GM12878 (cell line): ENCODE results near the gene KLHL15. TPM values are rescaled to one million over a fixed set of nuclear protein-coding genes. Genes with fewer than 3 reads are reported as not detected.

ENCODE experiments used
- ATAC-seq: fragments of 200-7000 bp; cut with Tn5 transposase; 3 replicates; pipeline ENCODE4 v1.9.1; 2020; ENCODE audit warnings: mild to moderate bottlenecking, moderate library complexity
- BruUV-seq: library from RNA; stranded (reverse); fragments of 400-500 nt; replicated peaks from 2 replicates; lab custom pipeline; 2021; lab: Mats Ljungman, UMichigan
- CTCF ChIA-PET: fragments of 300-600 bp; sonication (Branson Sonifier 250); formaldehyde crosslinking; extraction: SDS; loops from one replicate; lab custom pipeline; 2021; ENCODE audit warnings: inconsistent platforms; lab: Yijun Ruan, JAX
- POLR2A ChIA-PET: fragments of 350-600 bp; formaldehyde crosslinking; extraction: SDS; loops from one replicate; lab custom pipeline; 2021; ENCODE audit warnings: inconsistent platforms; lab: Charles Lee
- RAD21 ChIA-PET: fragments of 300-600 bp; sonication (Branson Sonifier 250); formaldehyde crosslinking; loops from one replicate; lab custom pipeline; 2023; ENCODE audit warnings: antibody characterized with exemption; ENCODE audit not compliant: unreplicated experiment; lab: Charles Lee
- SMC1A ChIA-PET: fragments of 300-600 bp; sonication (Branson Sonifier 250); formaldehyde crosslinking; loops from one replicate; lab custom pipeline; 2023; ENCODE audit not compliant: unreplicated experiment, uncharacterized antibody; lab: Charles Lee
- DNase-seq: peaks from one replicate; pipeline ENCODE4 v3.0.0-alpha.2; 2011; ENCODE audit warnings: low read depth, low spot score
- FAIRE-seq: peaks from 3 replicates; lab custom pipeline; 2011; peaks lifted over from hg19 to GRCh38; lab: Jason Lieb, UNC
- H2AFZ ChIP-seq: 2 replicates; pipeline ENCODE4 v1.6.0; 2011; ENCODE audit warnings: low read depth, low read length, control low read depth; ENCODE audit not compliant: control insufficient read depth
- H3K27ac ChIP-seq: 2 replicates; pipeline ENCODE4 v1.5.1; 2011; ENCODE audit warnings: control low read depth; ENCODE audit not compliant: control insufficient read depth, insufficient read depth
- H3K27me3 ChIP-seq, 2 experiments: replicated peaks in 1 of 2; 2 replicates each; pipeline versions ENCODE4 v1.6.0 to v1.6.1; 2011; ENCODE audit warnings: low read length in 1 of 2; ENCODE audit not compliant: control insufficient read depth in 2 of 2, insufficient read depth in 2 of 2
- H3K36me3 ChIP-seq, 2 experiments: 2 replicates each; pipeline ENCODE4 v1.5.1; 2011; ENCODE audit warnings: low read length in 1 of 2; ENCODE audit not compliant: control insufficient read depth in 2 of 2, insufficient read depth in 2 of 2
- H3K4me1 ChIP-seq: 2 replicates; pipeline ENCODE4 v1.6.1; 2011; ENCODE audit warnings: mild to moderate bottlenecking, low read length, moderate library complexity, mixed read lengths; ENCODE audit not compliant: control insufficient read depth, insufficient read depth
- H3K4me2 ChIP-seq: 2 replicates; pipeline ENCODE4 v1.6.0; 2011; ENCODE audit warnings: control low read depth; ENCODE audit not compliant: control insufficient read depth, insufficient read depth
- H3K4me3 ChIP-seq: fragments of 200-600 bp; sonication (generic); 2 replicates; pipeline ENCODE4 v1.5.1; 2016
- H3K79me2 ChIP-seq: 2 replicates; pipeline ENCODE4 v1.6.0; 2011; ENCODE audit warnings: low read length; ENCODE audit not compliant: control insufficient read depth, insufficient read depth
- H3K9ac ChIP-seq: 2 replicates; pipeline ENCODE4 v1.8.0; 2011; ENCODE audit warnings: low read length, control low read depth, mixed read lengths; ENCODE audit not compliant: control insufficient read depth, insufficient read depth
- H3K9me3 ChIP-seq: replicated peaks from 3 replicates; pipeline ENCODE4 v1.5.1; 2011; ENCODE audit warnings: mild to moderate bottlenecking, low read length; ENCODE audit not compliant: control insufficient read depth, insufficient read depth
- H4K20me1 ChIP-seq: 2 replicates; pipeline ENCODE4 v1.6.0; 2011; ENCODE audit not compliant: control insufficient read depth, insufficient read depth
- ATF7 ChIP-seq: fragments of 450-650 bp; IDR thresholded peaks from 2 replicates; pipeline ENCODE4 v1.6.1; 2016; ENCODE audit warnings: low read depth, mild to moderate bottlenecking
- BCL3 ChIP-seq: IDR thresholded peaks from 2 replicates; pipeline ENCODE4 v1.6.1; 2011; ENCODE audit warnings: borderline replicate concordance, low read depth, mild to moderate bottlenecking, moderate library complexity, low read length; ENCODE audit not compliant: insufficient read depth, poor library complexity, severe bottlenecking
- CBX5 ChIP-seq: sonication (generic); IDR thresholded peaks from 2 replicates; pipeline ENCODE4 v1.6.1; 2016; ENCODE audit warnings: low read depth, moderate library complexity, mild to moderate bottlenecking, inconsistent platforms
- CHD4 ChIP-seq: fragments of 200-600 bp; sonication (generic); IDR thresholded peaks from 2 replicates; pipeline ENCODE4 v1.6.1; 2016; ENCODE audit warnings: mild to moderate bottlenecking
- GATAD2B ChIP-seq: fragments of 450-650 bp; conservative IDR thresholded peaks from 2 replicates; pipeline ENCODE4 v1.6.1; 2017; ENCODE audit warnings: low read depth, mild to moderate bottlenecking, moderate library complexity
- JUND ChIP-seq: IDR thresholded peaks from 2 replicates; pipeline ENCODE4 v1.6.1; 2012; ENCODE audit warnings: low read depth, mild to moderate bottlenecking, low read length, improper control_type of control experiment, moderate library complexity
- LARP7 ChIP-seq: fragments of 450-650 bp; IDR thresholded peaks from 2 replicates; pipeline ENCODE4 v1.6.1; 2017; ENCODE audit warnings: mild to moderate bottlenecking
- MEF2B ChIP-seq: fragments of 450-650 bp; IDR thresholded peaks from 2 replicates; pipeline ENCODE4 v1.6.1; 2018; ENCODE audit warnings: mild to moderate bottlenecking, moderate library complexity; ENCODE audit not compliant: partially characterized antibody, poor library complexity, severe bottlenecking
- NBN ChIP-seq: fragments of 450-650 bp; IDR thresholded peaks from 2 replicates; pipeline ENCODE4 v1.6.1; 2016
- POLR2A ChIP-seq: IDR thresholded peaks from 2 replicates; pipeline ENCODE4 v1.6.1; 2011; ENCODE audit warnings: low read depth, mild to moderate bottlenecking, low read length
- POU2F2 ChIP-seq: IDR thresholded peaks from 3 replicates; pipeline ENCODE4 v1.6.1; 2011; ENCODE audit warnings: low read depth, mild to moderate bottlenecking, low read length, borderline replicate concordance
- RCOR1 ChIP-seq: conservative IDR thresholded peaks from 2 replicates; pipeline ENCODE4 v1.6.1; 2012; ENCODE audit warnings: low read depth, low read length, improper control_type of control experiment
- whole genome bisulfite sequencing: methylation state at CpG from one replicate; pipeline ENCODE4 v1.1.6; 2016; ENCODE audit warnings: low lambda C conversion rate; ENCODE audit not compliant: insufficient replicate concordance, insufficient coverage; ENCODE audit errors: missing lambda C conversion rate; 5-methylcytosine and 5-hydroxymethylcytosine counted together
- in situ Hi-C: fragments of 300-500 bp; cut with MboI; formaldehyde crosslinking; loops from 9 replicates; pipeline ENCODE4 v1.14.3; 2018; ENCODE audit warnings: mixed read lengths
- intact Hi-C: fragments of 100-400 bp; cut with micrococcal nuclease; formaldehyde crosslinking; loops from one replicate; pipeline ENCODE4 v1.14.2; 2022; ENCODE audit not compliant: unreplicated experiment
- polyA plus RNA-seq, 11 experiments: library from polyadenylated mRNA; depleted of rRNA in 4 of 11; unstranded in 6 of 11; stranded (reverse) in 5 of 11; fragments of >200 nt; fragmentation: Nextera tagmentation in 4 of 11; fragmentation: Illumina TruSeq in 1 of 11; extraction: Ambion mirVana in 4 of 11; extraction: Trizol in 1 of 11; gene quantifications; 1 replicate in 1 of 11; 2 replicates in 10 of 11; pipeline versions ENCODE4 v1.2.1 to v1.2.3, GENCODE V29; 2011 to 2016; ENCODE audit warnings: inconsistent platforms in 2 of 11, missing spikeins in 2 of 11, low read depth in 1 of 11
- total RNA-seq, 4 experiments: library from RNA; depleted of rRNA in 3 of 4; stranded (reverse); fragments of >200 nt in 3 of 4; fragmentation: Illumina TruSeq in 1 of 4; extraction: Trizol in 1 of 4; gene quantifications; 2 replicates each; pipeline versions ENCODE4 v1.2.1 to v1.2.3, GENCODE V29; 2013 to 2021
- TF ChIP-seq, protein P1 (sequence below): fragments of 450-650 bp; conservative IDR thresholded peaks from 2 replicates; pipeline ENCODE4 v1.6.1; 2017; ENCODE audit warnings: mild to moderate bottlenecking, moderate library complexity
- TF ChIP-seq, protein P2 (sequence below): fragments of 450-650 bp; IDR thresholded peaks from 2 replicates; pipeline ENCODE4 v1.6.1; 2017; ENCODE audit warnings: antibody characterized with exemption, mild to moderate bottlenecking, moderate library complexity

The KLHL15 gene
- total and polyA plus RNA-seq, 10 of the 15 experiments (the other 5 are each of a cell fraction or from before 2014, with no cell fraction given), result 1.4 to 7.0 (median 3.7) TPM

DNA sequence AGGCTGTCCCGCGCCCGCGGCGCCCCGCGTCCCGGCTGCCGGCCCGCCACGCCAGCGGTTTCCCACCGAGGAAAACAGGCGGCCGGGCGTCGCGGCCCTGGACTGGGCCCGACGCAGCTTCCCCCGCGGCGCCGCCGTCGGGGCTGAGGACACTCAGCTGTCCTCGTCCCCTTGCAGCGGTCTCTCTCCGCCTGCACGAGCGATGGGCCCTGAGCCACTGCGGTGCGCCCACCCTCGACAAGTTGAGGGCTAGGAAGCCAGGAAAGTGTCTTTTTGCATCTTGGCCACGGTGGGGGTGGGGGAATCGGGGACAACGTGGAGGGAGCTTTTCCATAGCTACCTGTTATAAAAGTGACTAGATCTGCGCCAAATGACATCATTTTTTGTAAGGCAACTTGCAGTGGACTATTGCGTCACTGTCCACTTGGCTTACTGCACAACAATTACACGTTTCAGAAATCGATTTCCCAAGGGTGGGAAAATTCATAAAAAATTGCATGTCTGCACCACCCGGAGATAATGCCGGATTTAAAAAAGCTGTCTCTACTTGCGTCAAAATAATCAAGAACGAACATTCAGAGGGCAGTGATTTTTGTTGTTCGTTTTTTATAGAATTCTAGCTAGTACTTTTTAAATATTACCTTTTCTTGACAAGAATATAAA lies 1.1 kb downstream of the KLHL15 start:
- H3K4me3 ChIP-seq, result peak overlapping the region; percentile 59
- H3K27me3 ChIP-seq, result no peaks in the 10 kb centered on the region; a peak in 1 of 4 replicates
- H3K9me3 ChIP-seq, result no peaks in the 10 kb centered on the region; the same call in 2 of the 3 replicates
- TSS peak; percentile 94 for BruUV-seq
- H3K27ac ChIP-seq, result peak overlapping the region; percentile 78
- peaks cover 39% of the 10 kb centered on the region for H3K79me2 ChIP-seq
- ChIA-PET CTCF (interaction anchor here (0.6 to 2.2 kb wide), 9 partner anchors 13 to 233 kb away, joined by 3 to 20 read pairs (median 4); partner anchors contain the start of genes APOO, CXorf58 and EIF2S3), SMC1A (interaction anchor here (0.5 to 2.0 kb wide), 9 partner anchors 12 to 217 kb away, joined by 3 to 20 read pairs (median 3); partner anchors contain the start of gene EIF2S3), RAD21 (interaction anchor here (0.5 to 3.0 kb wide), 9 partner anchors 11 to 313 kb away, joined by 3 to 31 read pairs (median 4); partner anchors contain the start of genes APOO, CXorf58 and EIF2S3), POLR2A (interaction anchor here (0.5 to 2.8 kb wide), 6 partner anchors 12 to 137 kb away, joined by 3 to 23 read pairs (median 4); partner anchors contain the start of gene EIF2S3)
- 27% methylated on average over 22 of the region's 46 CpGs for WGBS
- ATAC-seq (peak; percentile 54), FAIRE-seq (no peak), DNase-seq (no peak)
- no peaks in the 10 kb centered on the region for H3K36me3 ChIP-seq
- H4K20me1 ChIP-seq, result no peaks in the 10 kb centered on the region
- peak overlapping the region; percentile 57 for H3K4me2 ChIP-seq
- H3K9ac ChIP-seq, result peak overlapping the region; percentile 69; the same call in 1 of the 2 replicates
- intact Hi-C loops (loop anchor here (1.0 kb wide), 1 partner anchor 28 kb away; the partner anchor contains the start of gene EIF2S3), in situ Hi-C loops (no loop called here)
- H3K4me1 ChIP-seq, result no peaks in the 10 kb centered on the region
- H2AFZ ChIP-seq, result peak overlapping the region; percentile 46
- TF ChIP-seq, protein P1, sequence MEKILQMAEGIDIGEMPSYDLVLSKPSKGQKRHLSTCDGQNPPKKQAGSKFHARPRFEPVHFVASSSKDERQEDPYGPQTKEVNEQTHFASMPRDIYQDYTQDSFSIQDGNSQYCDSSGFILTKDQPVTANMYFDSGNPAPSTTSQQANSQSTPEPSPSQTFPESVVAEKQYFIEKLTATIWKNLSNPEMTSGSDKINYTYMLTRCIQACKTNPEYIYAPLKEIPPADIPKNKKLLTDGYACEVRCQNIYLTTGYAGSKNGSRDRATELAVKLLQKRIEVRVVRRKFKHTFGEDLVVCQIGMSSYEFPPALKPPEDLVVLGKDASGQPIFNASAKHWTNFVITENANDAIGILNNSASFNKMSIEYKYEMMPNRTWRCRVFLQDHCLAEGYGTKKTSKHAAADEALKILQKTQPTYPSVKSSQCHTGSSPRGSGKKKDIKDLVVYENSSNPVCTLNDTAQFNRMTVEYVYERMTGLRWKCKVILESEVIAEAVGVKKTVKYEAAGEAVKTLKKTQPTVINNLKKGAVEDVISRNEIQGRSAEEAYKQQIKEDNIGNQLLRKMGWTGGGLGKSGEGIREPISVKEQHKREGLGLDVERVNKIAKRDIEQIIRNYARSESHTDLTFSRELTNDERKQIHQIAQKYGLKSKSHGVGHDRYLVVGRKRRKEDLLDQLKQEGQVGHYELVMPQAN, result 0 out of 2 replicates have a peak, but pooled peaks have one; percentile 49
- TF ChIP-seq CBX5, result no peak
- 0 out of 2 replicates have a peak, but pooled peaks have one; percentile 33 for TF ChIP-seq GATAD2B
- TF ChIP-seq POU2F2, result no peak
- no peak for TF ChIP-seq CHD4
- peak; percentile 77 for TF ChIP-seq ATF7
- no peak for TF ChIP-seq NBN
- TF ChIP-seq POLR2A, result peak; percentile 49
- no peak for TF ChIP-seq BCL3
- TF ChIP-seq, protein P2, sequence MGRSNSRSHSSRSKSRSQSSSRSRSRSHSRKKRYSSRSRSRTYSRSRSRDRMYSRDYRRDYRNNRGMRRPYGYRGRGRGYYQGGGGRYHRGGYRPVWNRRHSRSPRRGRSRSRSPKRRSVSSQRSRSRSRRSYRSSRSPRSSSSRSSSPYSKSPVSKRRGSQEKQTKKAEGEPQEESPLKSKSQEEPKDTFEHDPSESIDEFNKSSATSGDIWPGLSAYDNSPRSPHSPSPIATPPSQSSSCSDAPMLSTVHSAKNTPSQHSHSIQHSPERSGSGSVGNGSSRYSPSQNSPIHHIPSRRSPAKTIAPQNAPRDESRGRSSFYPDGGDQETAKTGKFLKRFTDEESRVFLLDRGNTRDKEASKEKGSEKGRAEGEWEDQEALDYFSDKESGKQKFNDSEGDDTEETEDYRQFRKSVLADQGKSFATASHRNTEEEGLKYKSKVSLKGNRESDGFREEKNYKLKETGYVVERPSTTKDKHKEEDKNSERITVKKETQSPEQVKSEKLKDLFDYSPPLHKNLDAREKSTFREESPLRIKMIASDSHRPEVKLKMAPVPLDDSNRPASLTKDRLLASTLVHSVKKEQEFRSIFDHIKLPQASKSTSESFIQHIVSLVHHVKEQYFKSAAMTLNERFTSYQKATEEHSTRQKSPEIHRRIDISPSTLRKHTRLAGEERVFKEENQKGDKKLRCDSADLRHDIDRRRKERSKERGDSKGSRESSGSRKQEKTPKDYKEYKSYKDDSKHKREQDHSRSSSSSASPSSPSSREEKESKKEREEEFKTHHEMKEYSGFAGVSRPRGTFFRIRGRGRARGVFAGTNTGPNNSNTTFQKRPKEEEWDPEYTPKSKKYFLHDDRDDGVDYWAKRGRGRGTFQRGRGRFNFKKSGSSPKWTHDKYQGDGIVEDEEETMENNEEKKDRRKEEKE, result no peak
- no peak for TF ChIP-seq RCOR1
- TF ChIP-seq LARP7, result peak; percentile 68; the same call in 1 of the 2 replicates
- TF ChIP-seq MEF2B, result no peak
- TF ChIP-seq JUND, result no peak
